ENCODE data around the gene SETD2. TPM values are rescaled to one million over a fixed set of nuclear protein-coding genes. Genes with fewer than 3 reads are reported as not detected.
"Not testable (repeated sequence)": the region's sequence is repeated elsewhere in the genome, so short reads cannot be mapped to it uniquely, and the experiment has no call there.

Gene SETD2
- total RNA-seq, 2 experiments from 2014 or later: 54.1 to 63.3 TPM

- POLR2A ChIA-PET: no interaction called here
- ATAC-seq (ENCODE audit: low read depth): no peak
- no peaks in the 10 kb centered on the region for H3K9me3 Mint-ChIP-seq
- no peak for DNase-seq
- H3K27ac Mint-ChIP-seq: no peak overlapping the region
- no peaks in the 10 kb centered on the region for H3K27me3 Mint-ChIP-seq
- H3K36me3 Mint-ChIP-seq: peaks cover 15% of the 10 kb centered on the region
- H3K4me3 Mint-ChIP-seq: no peak overlapping the region
- peaks cover 8% of the 10 kb centered on the region for H3K4me1 Mint-ChIP-seq
Measured at GRCh38 chr3:47070770-47071169, 93.1 kb downstream of the SETD2 start.

- peaks cover 17% of the 10 kb centered on the region for H3K36me3 Mint-ChIP-seq
- H3K4me3 Mint-ChIP-seq; POLR2A ChIA-PET; H3K27ac Mint-ChIP-seq; H3K27me3 Mint-ChIP-seq; ATAC-seq (ENCODE audit: low read depth); DNase-seq; H3K9me3 Mint-ChIP-seq; H3K4me1 Mint-ChIP-seq: not testable (repeated sequence)
Measured at GRCh38 chr3:47066259-47066658, 97.7 kb downstream of the SETD2 start.

- Mint-ChIP-seq H3K4me3 (no peak overlapping the region), H3K27me3 (no peaks in the 10 kb centered on the region), H3K27ac (no peak overlapping the region), H3K4me1 (peaks cover 11% of the 10 kb centered on the region), H3K36me3 (peaks cover 21% of the 10 kb centered on the region), H3K9me3 (no peaks in the 10 kb centered on the region)
- POLR2A ChIA-PET: no interaction called here
- DNase-seq (no peak), ATAC-seq (ENCODE audit: low read depth) (no peak)
Measured at GRCh38 chr3:47065681-47066080, 98.2 kb downstream of the SETD2 start.

GRCh38 chr3:47065058-47065457 is 98.9 kb downstream of the SETD2 start:
- POLR2A ChIA-PET: no interaction called here
- DNase-seq (no peak), ATAC-seq (ENCODE audit: low read depth) (no peak)
- no peak overlapping the region for H3K27ac Mint-ChIP-seq
- H3K4me3 Mint-ChIP-seq: no peak overlapping the region
- H3K36me3 Mint-ChIP-seq: peaks cover 21% of the 10 kb centered on the region
- peaks cover 11% of the 10 kb centered on the region for H3K4me1 Mint-ChIP-seq
- no peaks in the 10 kb centered on the region for H3K9me3 Mint-ChIP-seq
- H3K27me3 Mint-ChIP-seq: no peaks in the 10 kb centered on the region

DNA sequence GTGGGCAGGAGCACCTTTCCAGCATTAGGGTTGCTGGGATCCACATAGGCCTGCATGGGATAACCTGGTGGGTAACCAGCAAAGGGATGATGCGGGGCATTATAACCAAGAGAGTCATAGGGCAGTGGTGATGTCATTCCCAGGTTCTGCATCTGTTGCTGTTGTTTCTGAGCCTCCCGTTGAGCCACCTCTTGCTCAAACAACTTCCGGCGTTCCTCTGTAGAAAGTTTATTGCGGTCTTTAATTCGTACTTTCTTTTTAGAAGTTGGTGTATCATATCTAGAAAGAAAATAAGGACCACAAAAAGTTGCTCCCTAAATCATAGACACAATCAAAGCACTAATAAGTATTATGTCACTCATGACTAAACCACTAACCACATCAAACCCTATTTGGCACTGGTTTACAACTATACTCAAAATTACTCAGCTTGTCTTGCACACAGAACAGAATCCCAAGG is 106.7 kb downstream of the SETD2 start:
- ATAC-seq (ENCODE audit: low read depth) (peak; percentile 75), DNase-seq (no peak)
- POLR2A ChIA-PET: interaction anchor here (0.7 kb wide), 1 partner anchor 12 kb away, joined by 3 read pairs; no protein-coding TSS in a partner anchor
- Mint-ChIP-seq H3K27ac (peak overlapping the region; percentile 30), H3K9me3 (no peaks in the 10 kb centered on the region), H3K4me1 (peaks cover 34% of the 10 kb centered on the region), H3K27me3 (no peaks in the 10 kb centered on the region), H3K36me3 (peaks cover 39% of the 10 kb centered on the region), H3K4me3 (peak overlapping the region; percentile 14)

GRCh38 chr3:47056705-47057104 is 107.2 kb downstream of the SETD2 start:
- peaks cover 35% of the 10 kb centered on the region for H3K36me3 Mint-ChIP-seq
- H3K4me1 Mint-ChIP-seq: peaks cover 34% of the 10 kb centered on the region
- peak; percentile 15 for ATAC-seq (ENCODE audit: low read depth)
- peak overlapping the region; percentile 30 for H3K27ac Mint-ChIP-seq
- H3K4me3 Mint-ChIP-seq: no peak overlapping the region
- no peaks in the 10 kb centered on the region for H3K9me3 Mint-ChIP-seq
- POLR2A ChIA-PET: no interaction called here
- no peaks in the 10 kb centered on the region for H3K27me3 Mint-ChIP-seq
- no peak for DNase-seq

DNA sequence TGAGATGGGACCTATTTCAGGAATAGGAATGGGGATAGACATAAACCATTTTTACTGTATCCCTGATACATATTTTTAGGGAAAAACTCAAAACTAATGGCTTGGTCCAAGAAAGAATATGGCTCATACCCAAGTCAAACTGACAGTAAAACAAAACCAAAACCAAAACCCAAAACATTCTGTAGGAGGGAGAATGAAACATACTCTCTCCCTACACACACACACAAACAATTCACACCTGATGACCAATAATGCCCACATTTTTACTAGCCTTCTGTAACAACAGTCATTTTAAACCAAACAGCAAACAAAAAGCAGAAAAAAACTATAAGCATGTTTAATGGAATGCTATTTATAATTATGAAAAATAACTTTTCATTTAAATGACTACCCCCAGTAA is 109.5 kb downstream of the SETD2 start:
- Mint-ChIP-seq H3K4me3 (peak overlapping the region; percentile 14), H3K9me3 (no peaks in the 10 kb centered on the region), H3K27me3 (no peaks in the 10 kb centered on the region), H3K27ac (no peak overlapping the region), H3K36me3 (peaks cover 36% of the 10 kb centered on the region), H3K4me1 (peaks cover 31% of the 10 kb centered on the region)
- POLR2A ChIA-PET: interaction anchor here (1.2 kb wide), 1 partner anchor 67 kb away, joined by 3 read pairs; no protein-coding TSS in a partner anchor
- no peak for ATAC-seq (ENCODE audit: low read depth)
- no peak for DNase-seq

GRCh38 chr3:47047673-47048072 is 116.2 kb downstream of the SETD2 start:
- peak overlapping the region; percentile 38 for H3K27ac Mint-ChIP-seq
- H3K4me3 Mint-ChIP-seq: no peak overlapping the region
- H3K27me3 Mint-ChIP-seq: no peaks in the 10 kb centered on the region
- DNase-seq (no peak), ATAC-seq (ENCODE audit: low read depth) (peak; percentile 26)
- H3K36me3 Mint-ChIP-seq: peaks cover 14% of the 10 kb centered on the region
- H3K4me1 Mint-ChIP-seq: peaks cover 7% of the 10 kb centered on the region
- POLR2A ChIA-PET: no interaction called here
- H3K9me3 Mint-ChIP-seq: no peaks in the 10 kb centered on the region

DNA sequence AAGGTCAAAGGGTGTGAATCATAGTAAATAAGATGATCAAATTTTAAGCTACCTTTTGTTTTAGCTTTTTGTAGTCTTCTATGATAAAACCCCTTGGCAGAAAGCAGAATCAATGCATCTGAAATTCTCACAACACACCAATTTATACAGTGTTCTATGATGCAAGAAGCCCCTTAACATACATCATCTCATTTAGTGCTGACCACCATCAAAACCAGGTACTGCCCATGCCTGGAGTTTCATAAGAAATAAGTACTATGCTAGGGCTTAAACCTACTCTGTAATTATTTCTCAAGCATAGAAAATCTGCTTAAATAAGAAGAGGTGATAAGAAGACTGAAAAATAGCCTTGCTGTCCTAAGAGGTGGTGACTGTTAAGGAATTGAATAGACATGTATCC is 116.8 kb downstream of the SETD2 start:
- peaks cover 14% of the 10 kb centered on the region for H3K36me3 Mint-ChIP-seq
- H3K9me3 Mint-ChIP-seq: no peaks in the 10 kb centered on the region
- peaks cover 7% of the 10 kb centered on the region for H3K4me1 Mint-ChIP-seq
- no peaks in the 10 kb centered on the region for H3K27me3 Mint-ChIP-seq
- peak overlapping the region; percentile 38 for H3K27ac Mint-ChIP-seq
- no peak for DNase-seq
- H3K4me3 Mint-ChIP-seq: no peak overlapping the region
- POLR2A ChIA-PET: interaction anchor here (0.7 to 1.5 kb wide), 2 partner anchors 38 to 128 kb away, joined by 3 read pairs; no protein-coding TSS in a partner anchor
- ATAC-seq (ENCODE audit: low read depth): no peak

- POLR2A ChIA-PET: no interaction called here
- Mint-ChIP-seq H3K9me3 (no peaks in the 10 kb centered on the region), H3K27ac (no peak overlapping the region), H3K27me3 (no peaks in the 10 kb centered on the region), H3K36me3 (peaks cover 30% of the 10 kb centered on the region), H3K4me3 (no peak overlapping the region), H3K4me1 (peaks cover 18% of the 10 kb centered on the region)
- ATAC-seq (ENCODE audit: low read depth) (no peak), DNase-seq (no peak)
Measured at GRCh38 chr3:47042231-47042791, 121.6 kb downstream of the SETD2 start.

DNA sequence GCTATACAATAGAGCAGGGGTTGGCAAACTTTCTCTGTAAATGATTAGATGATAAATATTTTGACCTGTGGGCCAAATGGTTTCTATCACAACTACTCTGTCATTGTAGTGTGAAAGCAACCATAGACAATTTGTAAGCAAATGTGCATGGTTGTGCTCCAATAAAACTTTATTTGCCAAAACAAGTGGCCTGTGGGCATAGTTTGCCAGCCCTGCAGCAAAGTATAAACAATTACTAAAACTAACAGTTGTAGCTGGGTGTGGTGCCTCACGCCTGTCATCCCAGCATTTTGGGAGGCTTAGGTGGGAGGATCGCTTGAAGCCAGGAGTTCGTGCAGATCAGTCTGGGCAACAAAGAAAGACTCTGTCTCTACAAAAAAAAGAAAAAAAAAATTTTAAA is 122.8 kb downstream of the SETD2 start:
- peaks cover 37% of the 10 kb centered on the region for H3K36me3 Mint-ChIP-seq
- H3K4me3 Mint-ChIP-seq: no peak overlapping the region
- H3K27ac Mint-ChIP-seq: no peak overlapping the region
- DNase-seq (no peak), ATAC-seq (ENCODE audit: low read depth) (no peak)
- POLR2A ChIA-PET: interaction anchor here (1.3 kb wide), 1 partner anchor 24 kb away, joined by 5 read pairs; no protein-coding TSS in a partner anchor
- peaks cover 18% of the 10 kb centered on the region for H3K4me1 Mint-ChIP-seq
- no peaks in the 10 kb centered on the region for H3K9me3 Mint-ChIP-seq
- no peaks in the 10 kb centered on the region for H3K27me3 Mint-ChIP-seq

DNA sequence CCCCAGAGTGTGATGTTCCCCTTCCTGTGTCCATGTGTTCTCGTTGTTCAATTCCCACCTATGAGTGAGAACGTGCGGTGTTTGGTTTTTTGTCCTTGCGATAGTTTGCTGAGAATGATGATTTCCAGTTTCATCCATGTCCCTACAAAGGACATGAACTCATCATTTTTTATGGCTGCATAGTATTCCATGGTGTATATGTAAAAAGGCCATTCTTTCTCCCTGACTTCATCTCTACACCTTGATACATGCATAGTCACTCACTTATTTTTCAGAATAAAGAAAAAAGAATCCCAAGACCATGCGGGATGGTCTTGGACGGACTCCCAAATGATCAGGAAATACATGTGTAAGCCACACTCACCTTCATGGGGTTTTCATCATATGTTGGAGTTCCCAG is 126.6 kb downstream of the SETD2 start:
- not testable (repeated sequence) for H3K4me3 Mint-ChIP-seq

DNA sequence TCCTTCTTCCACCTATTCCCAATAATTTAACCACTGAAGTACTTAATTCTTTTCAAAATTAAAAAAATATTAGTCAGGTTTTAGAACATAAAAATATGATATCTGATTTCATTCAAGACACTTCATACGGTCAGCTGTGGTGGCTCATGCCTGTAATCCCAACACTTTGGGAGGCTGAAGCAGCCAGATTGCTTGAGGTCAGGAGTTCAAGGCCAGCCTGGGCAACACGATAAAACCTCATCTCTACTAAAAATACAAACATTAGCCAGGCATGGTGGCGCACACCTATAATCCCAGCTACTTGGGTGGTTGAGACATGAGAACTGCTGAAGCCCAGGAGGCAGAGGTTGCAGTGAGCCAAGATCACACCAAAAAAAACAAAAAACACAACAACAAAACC is 127.8 kb downstream of the SETD2 start:
- no peak for DNase-seq
- Mint-ChIP-seq H3K36me3 (peaks cover 44% of the 10 kb centered on the region), H3K4me1 (peaks cover 23% of the 10 kb centered on the region), H3K27ac (no peak overlapping the region), H3K4me3 (no peak overlapping the region), H3K27me3 (no peaks in the 10 kb centered on the region), H3K9me3 (no peaks in the 10 kb centered on the region)
- POLR2A ChIA-PET: interaction anchor here (0.6 kb wide), 1 partner anchor 9 kb away, joined by 3 read pairs; no protein-coding TSS in a partner anchor
- no peak for ATAC-seq (ENCODE audit: low read depth)

More for the DNA sequence above, 126.6 kb downstream of the SETD2 start:
- POLR2A ChIA-PET; H3K9me3 Mint-ChIP-seq; DNase-seq; H3K27me3 Mint-ChIP-seq; ATAC-seq (ENCODE audit: low read depth): not testable (repeated sequence)
- peaks cover 18% of the 10 kb centered on the region for H3K4me1 Mint-ChIP-seq
- peaks cover 44% of the 10 kb centered on the region for H3K36me3 Mint-ChIP-seq
- H3K27ac Mint-ChIP-seq: peak overlapping the region; percentile 68

DNA sequence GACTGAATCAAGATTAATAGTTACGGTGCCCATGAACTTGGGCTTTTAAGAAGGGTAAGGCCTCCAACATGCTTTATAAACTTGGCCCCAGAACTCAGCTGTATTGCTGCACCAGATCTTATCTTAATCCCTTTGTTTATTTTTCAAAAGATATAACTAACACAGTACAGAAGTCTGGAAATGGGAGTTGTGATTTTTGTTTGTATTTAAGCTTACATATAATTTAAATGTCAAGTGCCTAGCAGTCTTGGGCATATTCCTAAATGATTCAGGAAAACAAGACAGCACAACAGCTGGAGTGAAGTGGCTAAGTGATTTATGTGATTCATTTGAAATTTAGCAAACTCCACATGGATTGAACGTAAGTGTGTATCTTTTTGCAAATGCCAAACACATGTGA is 128.3 kb downstream of the SETD2 start:
- Mint-ChIP-seq H3K36me3 (peaks cover 40% of the 10 kb centered on the region), H3K4me1 (peaks cover 28% of the 10 kb centered on the region), H3K27me3 (no peaks in the 10 kb centered on the region), H3K27ac (no peak overlapping the region), H3K9me3 (no peaks in the 10 kb centered on the region), H3K4me3 (no peak overlapping the region)
- POLR2A ChIA-PET: no interaction called here
- ATAC-seq (ENCODE audit: low read depth) (no peak), DNase-seq (no peak)

All from activated naive CD8-positive, alpha-beta T cell treated with anti-CD3 and anti-CD28 coated beads, Interleukin-2, amount 10 ng/mL, durations not matched to agents 7 days and 5 days (primary cell).